Fibroblast of skin of left quadriceps (primary cell): ENCODE measurements around the gene SLC4A5.

Source experiments
- DNase-seq, 2 experiments: peaks; one replicate each; pipeline ENCODE4 v3.0.0-alpha.2; 2013; ENCODE audit warnings: low read depth in 2 of 2

Gene SLC4A5

DNA sequence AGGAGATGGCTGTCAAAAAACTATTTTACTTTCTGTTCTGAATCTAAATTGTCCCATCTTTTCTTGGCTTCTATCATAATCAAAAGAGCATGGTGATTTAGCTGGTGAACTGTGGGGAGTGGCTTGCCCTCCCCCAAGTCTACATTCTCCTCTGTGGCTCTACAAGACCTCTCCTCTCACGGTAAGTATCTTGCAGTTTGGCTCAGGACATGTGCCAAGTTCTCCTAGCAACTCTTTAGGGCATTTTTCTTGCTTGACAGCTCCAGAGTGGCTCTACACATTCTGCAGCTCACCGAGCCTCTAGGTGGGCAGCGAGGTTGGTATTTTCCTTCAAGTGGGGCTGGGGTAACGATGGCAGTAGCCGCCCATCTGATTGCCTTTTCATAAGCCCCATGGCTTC, 29.1 kb downstream of the SLC4A5 start:
- no peak for DNase-seq

DNA sequence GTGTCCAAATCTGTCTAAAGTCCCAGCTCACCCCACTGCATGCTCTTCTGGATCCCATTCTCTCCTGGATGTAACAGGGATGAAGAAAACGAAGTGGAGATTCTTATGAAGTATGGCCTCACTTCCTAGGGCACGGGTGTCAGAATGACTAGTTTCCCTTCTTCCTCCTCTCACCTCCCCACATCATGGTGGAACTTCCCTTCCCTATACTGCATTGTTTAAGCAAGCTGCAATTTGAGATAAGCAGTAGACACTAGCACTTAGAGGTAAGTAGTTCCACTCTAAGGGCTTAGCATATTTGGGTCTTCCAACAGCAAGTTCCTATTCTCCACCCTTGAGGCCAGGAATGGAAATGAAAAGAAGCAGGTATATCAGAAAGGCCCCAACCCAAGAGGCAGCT, 29.7 kb downstream of the SLC4A5 start:
- no peak for DNase-seq

DNA sequence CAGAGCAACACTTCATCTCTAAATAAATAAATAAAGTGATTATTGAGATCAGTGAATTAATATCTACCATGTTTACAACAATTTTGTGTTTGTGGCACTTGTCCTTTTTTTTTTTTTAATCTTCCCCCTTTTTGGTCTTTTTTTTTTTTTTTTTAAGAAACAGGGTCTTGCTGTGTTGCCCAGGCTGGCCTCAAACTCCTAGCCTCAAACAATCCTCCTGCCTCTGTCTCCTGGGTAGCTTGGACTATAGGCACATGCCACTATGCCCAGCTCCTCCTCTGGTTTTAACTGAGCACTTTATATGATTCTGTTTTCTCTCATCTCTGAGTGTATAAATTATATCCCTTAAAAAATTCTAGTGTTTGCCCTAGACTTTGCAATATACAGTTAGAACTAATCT, 30.3 kb downstream of the SLC4A5 start:
- DNase-seq = no peak

DNA sequence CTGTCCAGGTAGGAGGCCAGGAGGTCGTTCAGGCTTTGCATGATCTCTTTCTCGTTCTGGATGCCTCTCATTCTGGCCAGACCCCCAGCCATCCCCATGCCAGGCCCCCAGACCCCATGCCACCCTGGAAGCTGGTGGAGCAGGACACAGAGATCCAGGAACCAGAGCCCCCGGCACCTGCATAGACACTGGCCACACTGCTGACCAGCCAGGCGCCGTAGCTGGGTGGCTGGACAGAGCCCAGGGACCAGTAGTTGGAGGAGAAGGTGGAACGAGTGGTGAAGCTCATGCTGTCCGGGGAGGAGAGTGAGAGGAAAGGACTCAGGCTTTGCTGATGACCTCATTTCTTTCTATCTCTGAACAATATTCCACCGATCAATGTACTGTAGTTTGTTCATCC, 35.5 kb downstream of the SLC4A5 start:
- no peak for DNase-seq

DNA sequence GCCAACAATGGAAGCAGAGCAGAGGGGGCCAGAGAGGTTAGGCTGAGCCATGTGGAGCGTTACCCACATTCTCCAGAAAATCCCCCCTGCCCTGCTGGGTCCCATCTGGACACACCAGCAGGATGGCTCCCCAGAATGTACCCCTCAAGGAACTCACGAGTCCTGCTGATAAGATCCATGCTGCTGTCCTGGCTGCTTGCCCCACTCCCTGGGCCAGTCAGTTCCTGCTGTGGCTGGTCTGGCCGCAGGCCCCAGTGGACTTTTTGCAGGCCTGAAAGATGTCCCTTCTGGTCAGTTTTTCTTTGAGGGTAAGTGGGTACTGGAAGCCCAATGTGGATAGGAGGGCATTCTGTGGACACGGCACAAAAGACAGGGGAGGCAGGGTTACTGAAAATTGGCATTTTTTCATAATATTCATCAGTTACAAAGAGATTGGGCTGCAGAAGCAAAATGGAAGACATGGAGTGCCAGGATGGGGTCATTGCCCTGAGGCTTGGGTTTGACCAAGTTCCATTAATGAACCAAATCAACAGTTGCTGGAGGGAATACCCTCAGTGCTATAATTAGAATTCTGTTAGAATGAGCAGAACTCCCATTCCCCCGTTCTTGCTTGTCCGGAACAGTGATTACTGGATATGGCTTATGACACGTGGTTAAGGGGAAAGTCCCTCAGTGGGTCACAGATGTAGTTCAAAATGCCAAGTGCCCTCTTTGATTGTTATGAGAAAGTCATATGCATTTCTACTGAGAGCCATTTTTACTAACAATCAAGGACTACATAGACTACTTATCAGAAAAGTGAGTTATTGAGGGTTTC, 38.7 kb downstream of the SLC4A5 start:
- DNase-seq = no peak

DNA sequence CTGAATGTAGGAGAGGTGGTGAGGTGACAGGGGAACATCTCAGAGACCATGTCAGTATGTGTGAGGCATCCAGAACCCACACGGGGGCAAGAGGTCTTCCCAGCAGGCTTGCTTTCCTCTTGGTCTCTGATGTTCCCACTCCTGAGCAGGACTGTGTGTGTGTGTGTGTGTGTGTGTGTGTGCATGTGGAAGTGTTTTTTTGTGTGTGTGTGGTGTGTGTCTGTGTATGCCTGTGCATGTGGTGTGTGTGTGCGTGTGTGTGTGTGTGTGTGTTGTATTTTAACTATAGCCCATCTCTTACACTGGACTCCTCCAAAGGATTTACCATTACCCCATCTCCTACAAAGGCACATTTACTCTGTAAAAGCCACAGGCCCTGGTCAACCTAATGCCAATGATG, 40.4 kb downstream of the SLC4A5 start:
- no peak for DNase-seq

DNA sequence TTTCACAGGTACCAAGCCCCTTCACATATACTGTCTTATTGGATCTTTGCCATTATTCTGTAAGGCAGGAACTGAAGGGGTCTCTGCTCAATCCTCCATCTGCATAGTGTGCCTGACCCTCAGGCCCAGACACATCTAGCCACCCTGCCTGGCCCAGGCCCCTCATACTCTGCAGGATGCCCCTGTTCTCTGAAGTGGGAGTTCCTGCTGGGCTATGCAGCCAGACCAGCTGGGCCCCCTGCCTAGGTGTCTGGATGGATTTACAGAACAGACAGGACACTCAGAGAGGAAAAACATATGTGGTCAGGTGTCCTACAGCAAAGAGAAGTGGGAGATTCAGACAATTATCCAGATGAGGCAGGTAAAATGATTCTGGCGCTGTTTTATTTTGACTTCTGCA, 42.0 kb downstream of the SLC4A5 start:
- no peak for DNase-seq

DNA sequence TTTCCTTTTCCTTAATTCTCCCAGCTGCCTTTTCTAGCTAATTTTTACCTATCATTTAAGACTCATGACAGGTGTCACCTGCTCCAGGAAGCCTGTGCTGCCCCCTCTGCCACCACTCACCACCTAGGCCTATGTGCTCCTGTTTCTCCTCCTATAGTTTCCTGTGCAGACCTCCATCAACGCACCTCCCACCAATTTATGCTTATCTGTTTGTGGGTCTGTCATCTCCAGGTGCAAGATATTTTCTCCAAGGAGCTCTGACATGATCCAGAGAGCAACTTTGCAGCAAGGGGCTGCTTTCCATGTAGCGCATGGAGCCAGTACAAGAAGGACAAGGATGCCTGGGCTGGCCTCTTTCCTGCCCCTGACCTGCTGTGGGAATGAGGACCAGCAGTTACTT, 42.7 kb downstream of the SLC4A5 start:
- DNase-seq = no peak

DNA sequence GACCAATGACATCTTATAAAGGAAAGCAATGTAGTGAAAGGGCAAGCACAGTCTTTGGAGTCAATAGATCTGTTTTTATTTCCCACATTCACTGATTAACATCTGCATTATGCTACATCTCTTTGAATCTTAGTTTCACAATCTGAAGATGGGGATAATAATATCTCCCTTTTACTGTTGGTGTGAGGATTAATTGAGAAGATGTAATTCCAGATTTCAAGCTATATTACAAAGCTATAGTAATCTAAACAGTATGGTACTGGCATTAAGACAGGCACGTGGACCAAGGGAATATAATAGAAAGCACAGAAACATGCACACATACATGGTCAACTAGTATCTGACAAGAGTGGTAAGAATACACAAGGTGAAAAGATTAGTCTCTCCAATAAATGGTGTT, 45.3 kb downstream of the SLC4A5 start:
- DNase-seq = no peak

DNA sequence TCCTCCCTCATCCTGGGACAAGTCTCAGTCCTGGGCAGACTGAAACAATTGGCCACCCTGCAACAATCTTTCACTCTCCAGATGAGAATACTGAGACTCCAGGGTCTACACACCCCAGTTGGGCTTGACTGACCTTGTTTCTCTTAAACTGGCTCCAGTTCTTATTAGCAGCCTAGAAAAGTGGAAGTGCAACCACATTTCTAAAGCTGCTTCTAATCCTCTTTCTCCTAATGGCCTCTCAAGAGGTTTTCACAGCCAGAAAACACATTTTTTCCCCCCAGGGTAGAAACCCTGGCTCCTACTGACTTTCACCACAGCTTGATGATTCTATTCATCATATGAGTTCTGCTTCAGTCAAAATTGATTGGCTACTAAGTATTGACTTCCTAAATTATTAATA, 45.8 kb downstream of the SLC4A5 start:
- no peak for DNase-seq

DNA sequence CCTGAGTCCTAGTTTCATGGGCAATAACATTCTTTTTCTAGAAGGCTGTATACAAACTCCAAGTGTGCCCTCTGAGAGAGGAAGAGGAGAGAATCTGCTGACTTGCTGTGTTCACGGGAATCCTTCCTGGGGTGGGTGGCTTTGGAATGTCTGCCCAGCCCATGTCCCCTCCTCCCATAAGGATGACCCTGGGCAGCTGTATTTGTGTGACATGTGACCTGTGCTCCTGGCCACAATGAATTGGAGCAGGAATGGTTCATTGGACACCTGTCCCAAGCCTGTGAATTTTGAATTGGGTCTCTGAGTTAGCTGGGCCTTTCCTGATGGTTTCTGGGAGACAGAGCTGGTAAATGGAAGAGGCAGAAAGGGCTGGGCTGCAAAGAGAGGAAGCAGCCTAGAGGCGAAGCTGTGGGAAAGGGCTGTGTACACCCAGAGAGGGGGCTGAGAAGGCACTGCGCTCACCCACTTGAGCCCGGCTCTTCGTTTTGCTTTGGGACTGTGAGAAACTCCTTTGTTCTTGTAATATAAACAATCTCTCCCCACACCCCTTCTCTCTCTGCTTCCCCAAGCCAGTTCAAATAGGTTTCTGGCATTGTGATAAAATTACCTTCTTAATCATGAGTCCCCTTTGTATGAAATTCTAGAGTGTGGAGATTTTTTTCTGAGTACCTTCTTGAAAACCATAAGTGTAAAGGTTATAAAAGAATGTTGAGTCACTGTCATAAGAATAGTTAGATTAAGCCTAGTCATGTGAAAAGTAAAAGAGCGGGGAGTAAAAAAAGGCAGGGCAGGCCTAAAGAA, 49.8 kb downstream of the SLC4A5 start:
- no peak for DNase-seq

DNA sequence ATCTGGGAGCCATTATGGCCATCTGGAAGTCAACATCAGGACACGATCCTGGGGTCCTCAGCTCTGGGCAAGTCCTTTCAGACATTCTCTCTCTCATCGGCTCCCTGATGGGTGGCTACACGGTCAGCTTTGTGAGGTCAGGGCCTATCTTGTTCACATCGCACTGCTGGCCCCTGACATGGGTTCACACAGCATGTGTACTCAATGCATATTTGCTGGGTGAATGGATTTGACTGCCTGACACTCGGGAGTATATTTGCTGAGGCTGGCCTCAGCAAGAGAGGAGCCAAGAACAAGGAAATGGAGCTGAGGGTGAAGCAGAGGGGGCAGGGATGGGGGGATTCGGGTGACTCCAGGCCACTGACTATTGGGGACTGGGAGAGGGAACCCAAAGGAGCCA, 50.5 kb downstream of the SLC4A5 start:
- DNase-seq = no peak

DNA sequence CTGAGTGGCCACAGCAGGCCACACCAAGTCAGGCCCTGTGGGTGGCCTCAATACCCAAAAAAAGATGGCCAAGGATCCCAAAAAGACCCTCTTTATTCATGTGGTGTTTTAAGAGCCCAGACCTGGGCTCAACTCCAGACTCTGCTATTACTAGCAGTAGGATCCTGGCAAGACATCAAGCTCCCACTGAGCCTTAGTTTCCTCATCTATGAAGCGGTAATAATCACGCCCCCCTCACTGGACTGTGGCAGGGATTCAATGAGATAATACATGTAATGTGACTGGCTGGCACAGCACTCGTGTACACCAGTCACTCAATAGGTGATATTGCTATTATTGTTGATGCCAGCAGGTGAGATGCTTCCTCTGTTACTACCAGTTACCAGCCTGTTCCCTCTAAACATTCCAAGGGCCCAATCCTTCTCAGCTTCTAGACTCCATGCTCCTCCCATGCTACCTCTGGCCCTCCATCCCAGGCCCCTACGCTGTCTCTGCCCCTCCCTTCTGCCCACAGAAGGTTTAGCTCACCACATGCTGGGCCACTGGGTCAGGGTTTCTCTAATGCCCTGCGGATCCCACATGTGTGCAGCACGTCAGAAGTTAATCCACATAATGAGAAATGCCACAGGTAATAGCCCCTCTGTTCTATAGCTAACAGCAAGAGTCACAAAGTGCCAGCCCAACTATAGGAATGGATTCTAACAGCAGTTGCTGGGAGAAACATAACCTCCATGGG, 51.2 kb downstream of the SLC4A5 start:
- no peak for DNase-seq

DNA sequence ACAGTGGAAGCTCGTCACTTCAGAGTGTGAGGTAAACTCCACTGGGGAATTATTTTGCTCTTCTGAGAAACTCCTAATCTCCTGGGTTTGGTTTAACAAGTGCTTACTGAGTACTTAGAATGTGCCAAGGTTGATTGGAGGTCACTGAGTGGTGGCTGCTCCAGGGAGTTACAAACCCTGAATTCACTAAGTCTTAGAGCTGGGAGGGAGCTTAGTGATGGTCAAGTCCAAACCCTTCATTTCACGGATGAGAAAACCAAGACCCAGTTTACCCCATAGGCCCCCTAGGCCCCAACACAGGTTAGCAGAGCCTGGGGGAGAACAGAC, 52.0 kb downstream of the SLC4A5 start:
- DNase-seq = no peak

DNA sequence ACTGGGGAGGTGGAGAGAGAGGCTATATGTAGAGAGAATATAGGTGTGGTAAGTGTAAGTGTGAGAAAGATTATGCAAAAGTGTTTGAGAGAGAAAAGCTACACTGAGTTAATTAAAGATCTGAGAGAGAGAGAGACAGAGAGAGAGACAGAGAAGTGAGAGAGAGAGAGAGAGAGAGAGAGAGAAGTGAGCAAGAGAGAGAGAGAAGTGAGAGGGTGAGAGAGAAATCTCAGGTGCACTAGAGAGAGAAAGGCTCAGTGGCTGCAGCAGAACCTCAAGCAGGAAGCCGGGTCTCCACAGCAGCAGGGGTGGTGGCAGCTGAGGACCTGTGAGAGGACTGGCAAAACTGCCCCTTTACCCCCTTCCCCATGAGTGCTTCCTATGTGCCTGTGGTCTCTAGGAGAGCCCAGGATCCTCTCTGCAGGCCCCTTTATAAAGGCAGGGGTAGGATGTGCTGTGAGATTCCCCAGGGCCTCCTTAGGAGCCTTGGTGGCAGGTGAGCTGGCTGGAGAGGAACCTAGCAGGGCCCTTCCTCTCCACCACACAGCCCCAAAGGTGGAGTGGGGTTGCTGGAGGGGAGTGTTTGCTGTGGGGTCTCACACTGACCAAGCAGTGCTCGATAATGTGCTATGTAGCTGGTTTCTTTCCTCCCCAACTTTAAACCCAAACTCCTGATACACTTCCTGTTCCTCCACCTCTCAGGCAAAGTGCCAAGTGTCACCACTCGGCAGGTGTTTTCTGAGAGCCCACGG, 52.6 kb downstream of the SLC4A5 start:
- no peak for DNase-seq

DNA sequence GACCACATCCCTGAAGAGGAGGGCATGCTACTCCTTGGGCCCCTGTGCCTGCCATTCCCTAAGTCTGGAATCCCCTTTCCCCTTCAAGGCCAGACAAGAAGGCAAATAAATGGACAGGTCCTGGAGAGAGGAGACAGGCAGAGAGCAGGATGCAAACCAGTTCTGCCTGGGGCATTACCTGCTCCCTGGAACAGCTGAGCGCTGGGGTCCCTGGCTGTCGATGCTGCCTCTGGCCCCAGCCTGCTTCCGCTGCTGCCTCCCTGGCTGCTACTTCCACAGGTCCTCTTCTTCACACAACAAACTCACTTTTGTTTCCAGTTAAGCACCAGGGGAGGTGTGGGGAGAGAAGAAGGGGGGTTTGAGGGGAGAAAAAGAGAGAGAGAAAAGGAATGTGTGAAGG, 53.1 kb downstream of the SLC4A5 start:
- no peak for DNase-seq

DNA sequence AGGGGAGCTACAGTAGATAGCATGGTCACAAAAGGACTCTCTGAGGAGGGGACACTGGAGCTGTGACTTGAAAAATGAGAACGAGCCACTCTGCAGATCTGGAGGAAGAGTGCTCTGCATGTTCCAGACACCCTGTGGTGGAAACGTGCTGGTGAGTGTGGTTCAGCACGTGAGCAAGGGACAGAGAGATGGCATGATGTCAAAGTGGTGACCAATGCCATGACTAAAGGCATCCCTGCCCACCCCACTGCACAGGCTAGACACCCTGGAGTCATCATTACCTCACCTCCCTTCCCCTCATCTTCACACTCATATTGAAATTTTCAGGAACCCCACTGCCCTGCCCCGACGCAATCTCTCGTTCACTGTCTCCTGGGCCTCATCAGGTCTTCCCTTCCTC, 56.5 kb downstream of the SLC4A5 start:
- no peak for DNase-seq

DNA sequence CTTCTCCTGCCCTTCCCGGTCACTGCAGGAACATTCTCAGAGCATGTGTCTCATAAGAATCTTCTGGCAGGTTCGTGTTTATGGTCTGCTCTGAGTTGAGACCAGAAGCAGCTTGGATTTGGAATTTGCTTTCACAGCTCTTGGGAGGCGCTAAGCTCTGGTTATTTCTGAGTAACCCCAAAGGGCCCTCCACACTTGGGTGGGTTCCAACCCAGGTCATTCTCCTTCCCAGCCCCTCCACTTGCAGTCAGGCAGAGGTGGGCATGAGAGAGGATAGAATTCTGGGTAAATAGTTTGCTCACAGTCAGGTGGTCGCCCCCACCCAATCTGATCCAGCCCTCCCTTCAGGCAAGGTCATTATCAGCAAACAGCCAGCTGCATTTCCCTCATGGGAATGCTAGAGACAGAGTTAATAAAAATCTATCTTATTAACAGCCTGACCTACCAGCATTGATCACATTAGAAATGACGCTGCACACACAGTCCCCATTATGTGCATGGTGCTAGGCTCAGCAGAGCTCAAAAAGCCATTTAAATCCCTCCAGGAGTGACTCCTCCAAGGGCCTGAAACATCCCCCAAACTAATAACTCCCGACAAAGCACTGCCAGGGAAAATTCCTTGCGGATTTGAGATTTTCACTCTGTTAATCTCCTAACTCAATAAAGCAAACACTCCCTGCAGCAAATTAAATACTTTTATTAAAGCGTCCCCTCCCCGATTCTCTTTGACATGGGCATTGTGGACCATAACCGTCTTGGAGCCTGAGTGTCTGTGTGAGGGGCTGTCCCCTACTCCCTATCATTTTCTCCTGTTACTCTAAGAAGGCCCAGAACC, 61.9 kb downstream of the SLC4A5 start:
- DNase-seq = no peak

DNA sequence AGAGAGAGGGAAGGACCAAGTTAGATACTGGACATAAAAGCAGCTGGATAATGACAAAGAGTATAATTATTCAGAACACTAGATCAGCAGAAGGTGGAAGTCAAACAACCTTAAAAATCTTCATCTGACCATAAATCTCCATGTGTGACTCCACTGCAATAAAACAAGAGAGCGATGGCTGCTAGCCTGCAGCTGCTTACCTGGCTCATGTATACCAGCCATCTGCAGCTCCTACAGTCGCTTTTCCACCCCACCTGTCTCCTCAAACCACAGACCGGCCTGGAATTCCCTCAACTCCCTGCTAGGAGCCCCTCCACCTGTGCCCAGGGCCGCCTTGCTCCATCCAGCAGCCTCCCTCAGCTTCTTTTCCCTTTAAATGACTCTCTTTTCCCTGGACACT, 64.5 kb downstream of the SLC4A5 start:
- DNase-seq = no peak

DNA sequence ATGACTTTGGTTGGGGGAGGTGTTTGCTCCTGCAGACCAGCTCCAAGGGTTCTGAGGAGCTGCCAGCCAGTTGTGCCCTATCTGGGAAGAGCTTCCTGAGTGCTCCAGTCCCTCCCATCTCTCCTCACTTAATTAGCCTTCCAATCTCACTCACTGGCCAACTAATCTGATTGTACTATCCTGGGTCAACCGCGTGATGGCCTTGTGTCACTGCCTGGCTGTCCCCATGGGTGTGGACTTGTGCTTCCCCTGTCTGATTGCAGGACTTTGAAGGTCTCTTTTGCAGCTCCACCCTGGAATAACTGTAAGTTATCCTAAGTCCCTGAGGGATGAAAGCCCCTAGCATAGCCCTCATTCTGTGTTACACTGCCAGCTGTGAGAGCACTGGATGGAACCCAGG, 65.0 kb downstream of the SLC4A5 start:
- no peak for DNase-seq

DNA sequence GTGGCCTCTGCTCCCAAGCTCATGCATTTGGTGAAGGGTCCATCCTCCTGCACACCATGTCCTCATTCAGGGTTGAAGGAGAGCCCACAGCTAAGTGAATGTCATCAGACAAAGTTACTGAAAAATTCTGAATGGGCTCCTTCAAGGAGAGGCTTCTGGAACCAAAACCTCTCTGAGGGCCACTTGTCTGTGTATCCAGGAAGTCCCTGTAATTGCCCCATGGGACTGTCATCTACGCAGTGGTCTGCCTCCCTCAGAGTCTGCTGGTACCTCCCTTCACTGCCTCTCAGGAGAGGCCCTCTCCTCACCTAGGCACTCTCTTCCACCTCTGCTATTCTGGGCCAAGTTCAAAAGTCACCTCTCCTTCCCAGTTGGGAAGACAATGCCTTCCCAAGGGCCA, 68.0 kb downstream of the SLC4A5 start:
- no peak for DNase-seq
